ENCODE measurements around the gene IPO4.
A peak's percentile ranks its signal among the peaks of the same experiment; 100 is the strongest.
"Not testable (repeated sequence)": the region's sequence is repeated elsewhere in the genome, so short reads cannot be mapped to it uniquely, and the experiment has no call there.

IPO4 gene

DNA sequence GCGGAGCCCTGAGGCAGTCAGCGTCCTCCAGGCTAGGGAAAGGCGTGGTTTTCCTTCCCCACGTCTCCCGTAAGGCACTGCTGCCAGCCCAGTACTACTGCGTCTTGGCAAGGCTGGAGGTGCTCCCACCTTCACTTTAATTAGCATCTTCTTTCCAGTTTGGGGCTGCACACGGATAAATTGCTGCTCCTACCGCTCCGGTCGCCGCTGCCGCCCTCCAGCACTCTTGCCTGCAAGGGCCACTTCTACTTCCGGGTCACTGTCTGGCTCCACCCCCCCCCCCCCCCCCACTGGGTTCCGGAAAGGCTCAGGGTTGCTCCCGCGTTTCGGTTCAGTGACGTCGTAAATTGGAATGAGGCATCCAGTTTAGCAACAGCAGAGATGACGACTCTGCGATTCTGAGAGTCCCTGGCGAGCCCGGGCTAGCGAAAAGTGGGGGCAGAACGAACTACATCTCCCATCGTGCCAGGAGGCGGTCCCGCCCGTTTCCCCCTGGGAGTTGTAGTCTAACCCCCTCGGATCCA, 43.6 kb upstream of the IPO4 start, which contains the start of gene NEDD8:
Gene NEDD8, minus strand, starts transcription at position 247 of the 524 bp plus-strand sequence. Its CDS starts 100 bp downstream, at position 147.
- H3K27ac ChIP-seq (ENCODE audit: low read depth, low read length): peak within 1 kb of the TSS; percentile 92
- H3K4me1 ChIP-seq (ENCODE audit: control insufficient read depth, insufficient read depth, low read length, unreplicated experiment): peaks cover 30% of the 10 kb centered on the region
- peak within 1 kb of the TSS; percentile 95 for H3K4me3 ChIP-seq (ENCODE audit: low read depth, low read length)
- peak within 1 kb of the TSS; percentile 98 for H2AFZ ChIP-seq (ENCODE audit: low read length, unreplicated experiment)
- H3K27me3 ChIP-seq (ENCODE audit: insufficient read depth, low read length): no peaks in the 10 kb centered on the region
- peaks cover 23% of the 10 kb centered on the region; the same call in 1 of the 2 replicates for H3K36me3 ChIP-seq (ENCODE audit: insufficient read depth, low read length)
- H3K79me2 ChIP-seq (ENCODE audit: control insufficient read depth, insufficient read depth, low read length, unreplicated experiment): peaks cover 71% of the 10 kb centered on the region

DNA sequence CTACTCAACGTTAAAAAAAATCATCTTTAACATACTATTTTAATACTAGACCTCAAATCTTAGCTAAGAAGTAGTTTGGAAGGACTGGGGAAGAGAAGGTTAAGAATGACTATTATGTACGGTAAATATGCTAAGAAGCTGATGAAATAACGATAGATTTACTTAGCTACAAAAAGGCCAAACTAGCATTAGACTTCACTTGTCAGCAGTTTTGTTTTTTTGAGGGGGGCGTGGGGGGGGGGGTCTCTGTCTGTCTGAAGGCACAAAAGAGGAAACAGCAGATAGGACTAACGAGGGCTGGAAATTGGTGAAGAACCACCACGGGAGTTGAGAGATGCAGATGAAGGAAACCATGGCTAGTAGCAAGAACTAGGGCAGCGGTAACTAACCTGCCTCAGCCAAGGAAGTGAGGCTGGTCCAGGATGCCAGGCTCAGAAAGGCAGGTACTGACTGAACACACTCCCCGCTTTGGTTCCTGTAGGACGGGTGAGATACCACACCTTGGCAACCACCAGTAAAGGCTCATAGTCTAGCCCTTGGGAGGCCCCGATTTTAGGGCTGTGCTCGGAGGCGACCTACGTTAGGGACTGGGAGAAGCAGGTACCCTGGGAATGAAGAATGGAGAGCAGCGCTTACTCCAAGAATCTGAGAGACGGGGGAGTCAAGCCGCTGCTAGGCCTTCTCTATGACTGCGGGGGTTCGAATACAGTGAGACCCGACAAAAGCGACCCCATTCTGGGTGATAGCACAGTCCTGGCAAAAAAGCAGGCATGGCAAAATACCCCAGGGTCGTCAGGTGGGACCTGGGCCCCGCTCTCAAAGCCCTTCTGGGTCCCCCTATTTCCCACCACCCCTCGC, 42.9 kb upstream of the IPO4 start:
- peaks cover 77% of the 10 kb centered on the region for H3K79me2 ChIP-seq (ENCODE audit: control insufficient read depth, insufficient read depth, low read length, unreplicated experiment)

DNA sequence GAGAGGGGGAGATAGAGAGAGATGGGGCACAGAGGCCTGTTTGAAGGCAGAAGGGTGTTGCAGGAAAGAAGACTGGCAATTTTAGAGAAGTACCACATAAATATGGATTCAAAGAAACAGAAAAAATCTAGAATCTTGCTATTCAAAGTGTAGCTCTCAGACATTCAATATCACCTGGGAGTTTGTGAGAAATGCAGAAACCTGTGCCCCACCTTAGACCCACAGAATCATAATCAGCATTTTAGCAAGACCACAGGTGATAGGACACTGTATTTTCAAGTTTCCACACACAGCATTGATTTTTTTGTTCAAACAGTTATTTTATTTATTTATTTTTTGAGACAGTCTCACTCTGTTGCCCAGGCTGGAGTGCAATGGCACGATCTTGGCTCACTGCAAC, 40.3 kb upstream of the IPO4 start:
- peaks cover 8% of the 10 kb centered on the region; the same call in 1 of the 2 replicates for H3K36me3 ChIP-seq (ENCODE audit: insufficient read depth, low read length)

More for the DNA sequence above, 42.9 kb upstream of the IPO4 start:
- Histone ChIP-seq H3K4me1 (ENCODE audit: control insufficient read depth, insufficient read depth, low read length, unreplicated experiment) (peaks cover 37% of the 10 kb centered on the region), H3K36me3 (ENCODE audit: insufficient read depth, low read length) (peaks cover 18% of the 10 kb centered on the region; the same call in 1 of the 2 replicates), H2AFZ (ENCODE audit: low read length, unreplicated experiment) (peak overlapping the region; percentile 64), H3K27ac (ENCODE audit: low read depth, low read length) (peak overlapping the region; percentile 92), H3K27me3 (ENCODE audit: insufficient read depth, low read length) (no peaks in the 10 kb centered on the region), H3K4me3 (ENCODE audit: low read depth, low read length) (peak overlapping the region; percentile 95)

DNA sequence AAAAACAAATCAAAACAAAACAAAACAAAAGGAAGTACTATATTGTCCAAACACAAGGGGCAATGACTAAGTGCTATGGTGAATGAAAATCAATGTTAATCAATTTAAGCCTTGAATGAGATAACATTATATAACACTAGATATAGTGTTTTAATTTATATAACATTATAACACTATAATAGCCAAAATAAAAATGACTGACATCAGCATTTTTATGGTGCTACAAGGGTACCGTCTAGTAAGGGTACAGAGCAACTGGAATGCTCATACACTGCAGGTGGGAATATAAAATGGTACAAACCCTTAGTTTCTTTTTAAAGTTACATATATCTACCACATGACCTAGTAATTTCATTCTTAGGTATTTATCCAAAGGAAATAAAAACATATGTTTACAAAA, 37.9 kb upstream of the IPO4 start:
- Histone ChIP-seq H3K27me3 (ENCODE audit: insufficient read depth, low read length) (no peaks in the 10 kb centered on the region), H3K4me3 (ENCODE audit: low read depth, low read length) (no peak overlapping the region), H2AFZ (ENCODE audit: low read length, unreplicated experiment) (no peak overlapping the region), H3K79me2 (ENCODE audit: control insufficient read depth, insufficient read depth, low read length, unreplicated experiment) (peaks cover 75% of the 10 kb centered on the region), H3K4me1 (ENCODE audit: control insufficient read depth, insufficient read depth, low read length, unreplicated experiment) (peaks cover 34% of the 10 kb centered on the region), H3K36me3 (ENCODE audit: insufficient read depth, low read length) (peaks cover 8% of the 10 kb centered on the region; the same call in 1 of the 2 replicates), H3K27ac (ENCODE audit: low read depth, low read length) (0 out of 2 replicates have a peak overlapping the region, but pooled peaks have one; percentile 16)

More for the DNA sequence above, 40.3 kb upstream of the IPO4 start:
- Histone ChIP-seq H3K27me3 (ENCODE audit: insufficient read depth, low read length) (no peaks in the 10 kb centered on the region), H3K27ac (ENCODE audit: low read depth, low read length) (no peak overlapping the region), H3K4me3 (ENCODE audit: low read depth, low read length) (no peak overlapping the region), H3K4me1 (ENCODE audit: control insufficient read depth, insufficient read depth, low read length, unreplicated experiment) (peaks cover 40% of the 10 kb centered on the region), H3K79me2 (ENCODE audit: control insufficient read depth, insufficient read depth, low read length, unreplicated experiment) (peaks cover 83% of the 10 kb centered on the region), H2AFZ (ENCODE audit: low read length, unreplicated experiment) (no peak overlapping the region)

DNA sequence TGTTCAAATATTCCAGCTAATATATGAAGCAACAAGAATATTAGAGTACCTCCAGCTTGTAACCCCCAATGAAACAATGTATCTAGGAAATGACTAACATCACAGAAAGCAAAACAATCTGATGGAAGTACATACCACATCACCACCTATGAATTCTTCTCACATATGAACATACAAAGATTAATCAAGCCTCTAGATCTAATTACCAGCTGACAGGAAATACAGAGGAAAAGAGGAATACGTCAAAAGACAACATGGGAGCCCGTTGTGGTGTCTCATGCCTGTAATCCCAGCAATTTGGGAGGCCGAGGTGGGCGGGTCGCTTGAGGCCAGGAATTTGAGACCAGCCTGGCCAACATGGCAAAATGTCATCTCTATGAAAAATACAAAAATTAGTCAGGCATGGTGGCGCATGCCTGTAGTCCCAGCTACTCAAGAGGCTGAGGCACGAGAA, 36.0 kb upstream of the IPO4 start:
- H3K4me3 ChIP-seq (ENCODE audit: low read depth, low read length): peak overlapping the region; percentile 15; the same call in 1 of the 2 replicates
- peak overlapping the region; percentile 0 for H2AFZ ChIP-seq (ENCODE audit: low read length, unreplicated experiment)
- peak overlapping the region; percentile 80 for H3K27ac ChIP-seq (ENCODE audit: low read depth, low read length)
- no peaks in the 10 kb centered on the region for H3K27me3 ChIP-seq (ENCODE audit: insufficient read depth, low read length)
- H3K79me2 ChIP-seq (ENCODE audit: control insufficient read depth, insufficient read depth, low read length, unreplicated experiment): peaks cover 76% of the 10 kb centered on the region
- H3K4me1 ChIP-seq (ENCODE audit: control insufficient read depth, insufficient read depth, low read length, unreplicated experiment): peaks cover 27% of the 10 kb centered on the region
- H3K36me3 ChIP-seq (ENCODE audit: insufficient read depth, low read length): peaks cover 8% of the 10 kb centered on the region; the same call in 1 of the 2 replicates

DNA sequence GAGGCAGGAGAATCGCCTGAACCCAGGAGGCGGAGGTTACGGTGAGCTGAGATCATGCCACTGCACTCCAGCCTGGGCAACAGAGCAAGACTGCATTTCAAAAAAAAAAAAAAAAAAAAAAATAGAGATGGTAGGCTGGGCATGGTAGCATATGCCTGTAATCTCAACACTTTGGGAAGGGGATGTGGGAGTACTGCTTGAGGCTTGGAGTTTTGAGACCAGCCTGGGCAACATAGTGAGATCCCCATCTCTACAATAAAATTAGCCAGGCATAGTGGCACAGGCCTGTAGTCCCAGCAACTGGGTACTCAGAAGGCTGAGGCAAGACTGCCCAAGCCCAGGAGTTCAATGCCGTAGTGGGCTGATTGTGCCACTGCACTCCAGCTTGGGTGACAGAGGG, 34.4 kb upstream of the IPO4 start:
- not testable (repeated sequence) for H3K27me3 ChIP-seq (ENCODE audit: insufficient read depth, low read length); H2AFZ ChIP-seq (ENCODE audit: low read length, unreplicated experiment); H3K36me3 ChIP-seq (ENCODE audit: insufficient read depth, low read length); H3K4me3 ChIP-seq (ENCODE audit: low read depth, low read length); H3K27ac ChIP-seq (ENCODE audit: low read depth, low read length)
- Histone ChIP-seq H3K4me1 (ENCODE audit: control insufficient read depth, insufficient read depth, low read length, unreplicated experiment) (peaks cover 27% of the 10 kb centered on the region), H3K79me2 (ENCODE audit: control insufficient read depth, insufficient read depth, low read length, unreplicated experiment) (peaks cover 65% of the 10 kb centered on the region)

DNA sequence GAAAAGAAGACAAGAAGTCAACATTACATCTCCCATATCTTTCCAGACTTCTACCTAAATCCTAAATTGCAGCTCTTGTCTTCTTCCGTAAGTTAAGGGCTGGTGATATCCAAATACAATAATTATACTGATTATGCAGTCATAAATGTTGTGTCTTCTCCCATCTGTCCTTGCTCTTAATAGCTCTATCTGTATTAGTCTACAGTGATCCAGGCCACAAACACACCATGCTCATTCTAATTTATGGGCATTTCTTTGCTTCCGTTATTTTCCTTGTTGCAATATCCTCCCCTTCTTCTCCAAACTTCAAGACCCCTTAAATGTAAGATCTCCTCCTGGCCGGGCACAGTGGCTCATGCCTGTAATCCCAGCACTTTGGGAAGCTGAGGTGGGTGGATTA, 30.9 kb upstream of the IPO4 start:
- H3K27me3 ChIP-seq (ENCODE audit: insufficient read depth, low read length): no peaks in the 10 kb centered on the region
- peaks cover 32% of the 10 kb centered on the region for H3K79me2 ChIP-seq (ENCODE audit: control insufficient read depth, insufficient read depth, low read length, unreplicated experiment)

DNA sequence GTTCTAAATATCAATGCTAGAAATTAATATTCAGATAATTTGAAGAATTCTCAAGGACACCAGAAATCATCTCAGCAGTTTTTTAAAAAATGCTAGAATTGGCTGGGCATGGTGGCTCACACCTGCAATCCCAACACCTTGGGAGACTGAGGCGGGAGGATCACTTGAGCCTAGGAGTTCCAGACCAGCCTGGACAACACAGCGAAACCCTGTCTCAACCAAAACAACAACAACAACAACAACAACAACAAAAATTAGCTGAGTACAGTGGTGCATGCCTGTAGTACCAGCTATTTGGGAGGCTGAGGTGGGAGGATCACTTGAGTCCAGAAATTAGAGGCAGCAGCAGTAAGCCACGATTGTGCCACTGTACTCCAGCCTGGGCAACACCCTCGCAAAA, 30.5 kb upstream of the IPO4 start:
- Histone ChIP-seq H3K36me3 (ENCODE audit: insufficient read depth, low read length) (no peaks in the 10 kb centered on the region), H3K4me3 (ENCODE audit: low read depth, low read length) (no peak overlapping the region), H3K27ac (ENCODE audit: low read depth, low read length) (no peak overlapping the region), H2AFZ (ENCODE audit: low read length, unreplicated experiment) (no peak overlapping the region), H3K4me1 (ENCODE audit: control insufficient read depth, insufficient read depth, low read length, unreplicated experiment) (peaks cover 5% of the 10 kb centered on the region), H3K27me3 (ENCODE audit: insufficient read depth, low read length) (no peaks in the 10 kb centered on the region), H3K79me2 (ENCODE audit: control insufficient read depth, insufficient read depth, low read length, unreplicated experiment) (peaks cover 27% of the 10 kb centered on the region)

More for the DNA sequence above, 30.9 kb upstream of the IPO4 start:
- no peaks in the 10 kb centered on the region for H3K36me3 ChIP-seq (ENCODE audit: insufficient read depth, low read length)
- H3K4me1 ChIP-seq (ENCODE audit: control insufficient read depth, insufficient read depth, low read length, unreplicated experiment): peaks cover 7% of the 10 kb centered on the region
- H3K27ac ChIP-seq (ENCODE audit: low read depth, low read length): no peak overlapping the region
- H2AFZ ChIP-seq (ENCODE audit: low read length, unreplicated experiment): no peak overlapping the region
- H3K4me3 ChIP-seq (ENCODE audit: low read depth, low read length): no peak overlapping the region

DNA sequence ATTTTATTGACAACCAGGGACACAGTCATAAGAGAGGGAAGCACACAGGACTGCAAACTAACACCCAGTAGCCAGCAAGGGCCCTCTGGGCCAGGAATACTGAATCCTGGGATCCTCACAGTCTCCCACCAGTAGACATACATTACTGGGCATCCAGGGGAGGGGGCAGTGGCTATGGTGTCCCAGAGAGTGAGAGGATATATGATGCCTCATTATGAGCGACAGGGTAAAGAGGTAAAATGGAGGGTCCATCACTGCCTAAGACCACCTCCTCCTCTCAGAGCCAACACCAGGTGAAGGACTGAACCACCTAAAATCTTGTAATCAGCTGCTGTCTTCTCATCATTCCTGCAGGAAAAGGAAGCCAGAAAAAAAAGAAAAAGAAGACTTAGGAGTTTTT, 28.3 kb upstream of the IPO4 start:
- not testable (repeated sequence) for H2AFZ ChIP-seq (ENCODE audit: low read length, unreplicated experiment); H3K27me3 ChIP-seq (ENCODE audit: insufficient read depth, low read length); H3K27ac ChIP-seq (ENCODE audit: low read depth, low read length); H3K4me3 ChIP-seq (ENCODE audit: low read depth, low read length); H3K36me3 ChIP-seq (ENCODE audit: insufficient read depth, low read length)
- Histone ChIP-seq H3K79me2 (ENCODE audit: control insufficient read depth, insufficient read depth, low read length, unreplicated experiment) (peaks cover 22% of the 10 kb centered on the region), H3K4me1 (ENCODE audit: control insufficient read depth, insufficient read depth, low read length, unreplicated experiment) (peaks cover 10% of the 10 kb centered on the region)

DNA sequence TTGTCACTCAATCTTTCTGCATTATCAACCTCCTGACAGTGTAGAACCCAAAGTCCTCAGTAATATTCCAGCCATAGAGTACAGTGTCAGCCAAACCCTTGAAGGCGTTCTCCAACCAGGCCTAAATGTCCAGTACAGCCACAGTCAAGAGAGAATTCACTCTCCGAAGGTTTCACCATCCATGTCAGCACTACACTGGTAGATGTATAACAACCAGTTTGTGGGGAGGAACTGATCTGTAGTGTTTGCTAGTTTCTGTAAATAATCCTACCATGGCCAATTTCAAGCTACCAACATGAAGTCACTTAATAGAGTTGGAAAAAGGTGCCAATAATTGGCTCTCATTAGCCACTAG, 27.7 kb upstream of the IPO4 start:
- Histone ChIP-seq H3K4me3 (ENCODE audit: low read depth, low read length) (peak overlapping the region; percentile 94), H3K27ac (ENCODE audit: low read depth, low read length) (peak overlapping the region; percentile 20), H3K4me1 (ENCODE audit: control insufficient read depth, insufficient read depth, low read length, unreplicated experiment) (peaks cover 10% of the 10 kb centered on the region), H3K79me2 (ENCODE audit: control insufficient read depth, insufficient read depth, low read length, unreplicated experiment) (peaks cover 27% of the 10 kb centered on the region), H2AFZ (ENCODE audit: low read length, unreplicated experiment) (no peak overlapping the region), H3K36me3 (ENCODE audit: insufficient read depth, low read length) (no peaks in the 10 kb centered on the region), H3K27me3 (ENCODE audit: insufficient read depth, low read length) (no peaks in the 10 kb centered on the region)

Data from ACC112 (cell line).